Tibial nerve (tissue), 4 donors: ENCODE data around the gene METRN.

Experiments
- CTCF ChIP-seq, 5 experiments: fragments of 200-600 bp in 3 of 5; fragments of 450-650 bp in 2 of 5; sonication (generic) in 3 of 5; IDR thresholded peaks; one replicate each; pipeline ENCODE4 v1.5.1; 2016 to 2019; ENCODE audit warnings: antibody characterized with exemption in 5 of 5, mild to moderate bottlenecking in 3 of 5, moderate library complexity in 2 of 5
- EP300 ChIP-seq, 2 donors: sonication (generic); formaldehyde crosslinking; IDR thresholded peaks; one replicate each; pipeline ENCODE4 v1.6.1; 2017; ENCODE audit warnings: antibody characterized with exemption in 2 of 2, mild to moderate bottlenecking in 1 of 2
- POLR2A ChIP-seq, 2 donors: fragments of 450-650 bp; IDR thresholded peaks; one replicate each; pipeline ENCODE4 v1.6.1; 2017; ENCODE audit warnings: antibody characterized with exemption in 2 of 2, mild to moderate bottlenecking in 2 of 2, moderate library complexity in 2 of 2

- no peak for TF ChIP-seq CTCF (IDR thresholded peaks at IDR 0.05)
- TF ChIP-seq EP300 (IDR thresholded peaks at IDR 0.05): no peak
- TF ChIP-seq POLR2A (IDR thresholded peaks at IDR 0.05): no peak
Measured at GRCh38 chr16:670485-671352, 44.2 kb upstream of the METRN start.
